ENCODE results near the gene HOMER1. TPM values are rescaled to one million over a fixed set of nuclear protein-coding genes. Genes with fewer than 3 reads are reported as not detected.

The HOMER1 gene
- polyA plus RNA-seq, 3 donors, result 0.03 to 0.62 (median 0.04) TPM

- Histone ChIP-seq H3K27ac (ENCODE audit: low read depth in 1 of 2, low read length in 2 of 2) (no peak overlapping the region), H3K9me3 (replicated peaks in 1 of 2; ENCODE audit: control insufficient read depth in 1 of 2, insufficient read depth in 1 of 2, low read length in 2 of 2) (no peaks in the 10 kb centered on the region), H3K4me2 (replicated peaks; ENCODE audit: extremely low read depth, low read length, poor library complexity, severe bottlenecking) (no peak overlapping the region), H3K79me2 (ENCODE audit: insufficient read depth, low read length) (no peaks in the 10 kb centered on the region), H4K20me1 (ENCODE audit: insufficient read depth, low read length) (no peaks in the 10 kb centered on the region), H2AFZ (ENCODE audit: insufficient read depth, low read depth, low read length, poor library complexity, severe bottlenecking) (no peak overlapping the region), H3K27me3 (ENCODE audit: control insufficient read depth in 2 of 2, insufficient read depth in 2 of 2, low read length in 2 of 2) (peaks cover 0 to 2% of the 10 kb centered on the region in 2 donors), H3K36me3 (replicated peaks in 1 of 2; ENCODE audit: control insufficient read depth in 1 of 2, insufficient read depth in 2 of 2, low read length in 2 of 2) (no peaks in the 10 kb centered on the region), H3K4me1 (ENCODE audit: control insufficient read depth in 1 of 2, insufficient read depth in 2 of 2, low read length in 2 of 2) (no peaks in the 10 kb centered on the region), H3K9ac (ENCODE audit: insufficient read depth, low read length, poor library complexity, severe bottlenecking) (no peak overlapping the region), H3K4me3 (replicated peaks in 1 of 3; ENCODE audit: low read depth in 2 of 3, low read length in 3 of 3) (no peak overlapping the region)
- H3K27me3 Mint-ChIP-seq (ENCODE audit: low read depth in 3 of 3), result peaks cover 4 to 14% (median 5%) of the 10 kb centered on the region in 3 donors
- intact Hi-C loops (cut with micrococcal nuclease), result no loop called here
- WGBS (ENCODE audit: insufficient coverage), result 86% methylated on average over 2 of the region's 2 CpGs
- no peaks in the 10 kb centered on the region for H3K9me3 Mint-ChIP-seq
- no peak for TF ChIP-seq CTCF (IDR thresholded peaks at IDR 0.05)
- no peak for DNase-seq
- no peaks in the 10 kb centered on the region for H3K4me1 Mint-ChIP-seq
- no peaks in the 10 kb centered on the region for H3K36me3 Mint-ChIP-seq
- no peak overlapping the region for H3K4me3 Mint-ChIP-seq
- no peak overlapping the region for H3K27ac Mint-ChIP-seq
Measured at GRCh38 chr5:79456890-79457583, 56.9 kb downstream of the HOMER1 start.

GRCh38 chr5:79456400-79456799 is 57.5 kb downstream of the HOMER1 start:
- Histone ChIP-seq H3K27ac (ENCODE audit: low read depth in 1 of 2, low read length in 2 of 2) (no peak overlapping the region), H3K9ac (ENCODE audit: insufficient read depth, low read length, poor library complexity, severe bottlenecking) (no peak overlapping the region), H3K36me3 (replicated peaks in 1 of 2; ENCODE audit: control insufficient read depth in 1 of 2, insufficient read depth in 2 of 2, low read length in 2 of 2) (no peaks in the 10 kb centered on the region), H2AFZ (ENCODE audit: insufficient read depth, low read depth, low read length, poor library complexity, severe bottlenecking) (no peak overlapping the region), H3K4me1 (ENCODE audit: control insufficient read depth in 1 of 2, insufficient read depth in 2 of 2, low read length in 2 of 2) (no peaks in the 10 kb centered on the region), H3K27me3 (ENCODE audit: control insufficient read depth in 2 of 2, insufficient read depth in 2 of 2, low read length in 2 of 2) (peaks cover 0 to 2% of the 10 kb centered on the region in 2 donors), H3K4me2 (replicated peaks; ENCODE audit: extremely low read depth, low read length, poor library complexity, severe bottlenecking) (no peak overlapping the region), H3K9me3 (replicated peaks in 1 of 2; ENCODE audit: control insufficient read depth in 1 of 2, insufficient read depth in 1 of 2, low read length in 2 of 2) (no peaks in the 10 kb centered on the region), H3K79me2 (ENCODE audit: insufficient read depth, low read length) (no peaks in the 10 kb centered on the region), H4K20me1 (ENCODE audit: insufficient read depth, low read length) (no peaks in the 10 kb centered on the region), H3K4me3 (replicated peaks in 1 of 3; ENCODE audit: low read depth in 2 of 3, low read length in 3 of 3) (no peak overlapping the region)
- Mint-ChIP-seq H3K27ac (no peak overlapping the region), H3K27me3 (ENCODE audit: low read depth in 3 of 3) (peaks cover 4 to 13% (median 5%) of the 10 kb centered on the region in 3 donors), H3K36me3 (no peaks in the 10 kb centered on the region), H3K9me3 (no peaks in the 10 kb centered on the region), H3K4me3 (no peak overlapping the region), H3K4me1 (no peaks in the 10 kb centered on the region)
- DNase-seq, result no peak
- no peak for TF ChIP-seq CTCF (IDR thresholded peaks at IDR 0.05)
- intact Hi-C loops (cut with micrococcal nuclease), result no loop called here

Data from CD14-positive monocyte (primary cell).